HG03439 (cell line): ENCODE results near the gene BACE2.

Experiments
- ATAC-seq: cut with Tn5 transposase; IDR thresholded peaks from one replicate; pipeline ENCODE4 v1.9.1; 2021; ENCODE audit warnings: mild to moderate bottlenecking, moderate library complexity; ENCODE audit not compliant: unreplicated experiment

The BACE2 gene

GRCh38 chr21:41211060-41211805, 43.3 kb downstream of the BACE2 start:
- ATAC-seq = no peak

GRCh38 chr21:41213021-41213420, 45.1 kb downstream of the BACE2 start:
- no peak for ATAC-seq

- ATAC-seq = no peak
Measured at GRCh38 chr21:41215856-41216408, 48.0 kb downstream of the BACE2 start.

- no peak for ATAC-seq
Measured at GRCh38 chr21:41216486-41216885, 48.5 kb downstream of the BACE2 start.

GRCh38 chr21:41217671-41218385, 49.9 kb downstream of the BACE2 start:
- ATAC-seq = no peak

- no peak for ATAC-seq
Measured at GRCh38 chr21:41219498-41220207, 51.7 kb downstream of the BACE2 start.

GRCh38 chr21:41220208-41220733, 52.3 kb downstream of the BACE2 start:
- ATAC-seq = no peak

- no peak for ATAC-seq
Measured at GRCh38 chr21:41222247-41223068, 54.5 kb downstream of the BACE2 start.

- no peak for ATAC-seq
Measured at GRCh38 chr21:41226853-41227252, 58.9 kb downstream of the BACE2 start.

- ATAC-seq = no peak
Measured at GRCh38 chr21:41227357-41228005, 59.5 kb downstream of the BACE2 start.

- ATAC-seq = no peak
Measured at GRCh38 chr21:41228006-41228370, 60.0 kb downstream of the BACE2 start.

- no peak for ATAC-seq
Measured at GRCh38 chr21:41228492-41228891, 60.5 kb downstream of the BACE2 start.

GRCh38 chr21:41228958-41229357, 61.0 kb downstream of the BACE2 start:
- ATAC-seq = no peak

- ATAC-seq = no peak
Measured at GRCh38 chr21:41229509-41230248, 61.7 kb downstream of the BACE2 start.

GRCh38 chr21:41230497-41230896, 62.5 kb downstream of the BACE2 start:
- ATAC-seq = no peak

- ATAC-seq = no peak
Measured at GRCh38 chr21:41231060-41231459, 63.1 kb downstream of the BACE2 start.

- no peak for ATAC-seq
Measured at GRCh38 chr21:41232013-41232412, 64.1 kb downstream of the BACE2 start.

GRCh38 chr21:41233916-41234315, 66.0 kb downstream of the BACE2 start:
- ATAC-seq = no peak

GRCh38 chr21:41234569-41234968, 66.6 kb downstream of the BACE2 start:
- ATAC-seq = no peak
